GM19438 (cell line): ENCODE results near the gene METTL14.

Experiments
- ATAC-seq: cut with Tn5 transposase; IDR thresholded peaks from one replicate; pipeline ENCODE4 v1.9.1; 2021; ENCODE audit warnings: low read depth; ENCODE audit not compliant: unreplicated experiment

METTL14 gene

DNA sequence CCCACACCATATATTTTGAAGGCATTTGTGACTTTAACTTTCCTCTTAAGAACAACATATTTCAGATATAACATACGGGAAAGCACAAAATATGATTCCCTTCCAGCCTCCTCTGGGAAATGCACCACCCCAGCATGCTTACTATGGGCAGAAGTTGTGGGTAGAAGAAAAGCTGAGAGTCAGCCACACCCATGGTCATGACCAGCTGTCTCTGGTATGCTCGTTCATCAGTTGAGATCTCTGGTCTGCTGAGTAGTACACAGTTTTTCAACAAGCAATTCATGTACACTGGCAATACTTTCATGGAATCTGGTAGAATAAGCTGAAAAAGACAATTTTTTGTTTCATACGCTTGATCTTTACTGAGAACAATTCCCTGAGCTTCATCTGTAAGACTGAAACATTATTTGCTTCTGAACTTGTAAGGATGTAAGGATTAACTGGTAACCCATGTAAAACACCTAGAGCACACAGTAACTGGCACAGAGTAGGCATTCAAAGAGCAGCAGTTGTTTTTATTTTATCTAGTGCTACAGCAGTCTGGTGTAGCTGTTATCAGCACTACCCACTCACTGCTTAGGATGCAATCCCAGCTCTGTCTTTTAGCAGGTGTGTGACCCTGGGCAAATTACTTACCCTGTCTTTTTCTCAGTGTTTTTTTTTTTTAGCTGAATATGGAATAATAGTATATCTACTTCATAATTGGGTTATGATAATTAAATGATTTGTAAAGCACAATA is 47.6 kb downstream of the METTL14 start:
- no peak for ATAC-seq

DNA sequence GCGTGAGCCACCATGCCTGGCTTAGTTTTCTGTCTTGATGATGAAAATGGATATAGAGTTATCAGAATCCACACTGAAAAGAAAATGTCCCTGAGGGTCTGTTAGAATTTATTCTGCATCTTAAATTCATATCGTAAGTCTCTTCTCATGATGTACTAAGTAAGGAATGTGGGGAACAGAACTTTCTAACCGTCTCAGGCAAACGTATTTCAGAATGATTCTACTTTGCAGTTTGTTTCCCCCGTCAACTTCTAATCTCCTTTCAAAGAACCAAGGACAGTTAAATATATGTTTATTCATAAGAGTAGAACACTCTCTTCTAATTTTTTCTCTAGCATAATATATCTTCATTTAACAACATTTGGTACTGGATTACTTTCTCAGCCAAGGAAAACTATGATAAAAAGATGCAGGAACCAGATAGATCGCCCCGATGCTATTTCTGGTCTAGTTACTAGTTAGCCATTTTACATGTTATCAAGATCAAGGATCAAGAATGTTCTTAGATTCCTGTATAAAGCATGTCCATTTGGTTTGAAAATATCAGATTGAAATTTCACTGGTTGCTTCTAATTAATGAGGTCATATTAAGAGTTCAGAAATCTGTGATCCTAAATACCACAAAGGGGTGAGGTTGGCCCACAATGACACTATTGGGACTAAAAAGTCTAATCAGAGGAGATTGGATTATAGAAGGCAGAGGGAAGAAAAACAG is 49.5 kb downstream of the METTL14 start:
- ATAC-seq: no peak

DNA sequence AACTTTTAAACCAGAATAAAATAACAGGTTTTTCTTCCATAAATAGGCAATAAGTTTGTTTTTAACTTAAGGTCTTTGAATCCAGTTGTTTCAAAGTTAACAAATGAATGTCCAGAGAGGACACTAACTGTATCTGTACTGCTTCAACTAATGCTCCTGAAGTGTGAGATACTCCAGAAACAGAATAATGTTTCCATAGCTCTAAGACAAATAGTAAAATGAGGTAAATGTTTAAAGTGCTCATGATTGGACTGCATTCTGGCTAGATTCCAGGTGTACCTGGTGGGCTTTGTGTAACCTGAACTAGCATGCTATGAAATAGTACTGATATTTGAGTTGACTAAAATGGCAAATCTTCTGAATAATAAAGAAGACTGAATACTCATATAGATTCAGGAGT is 51.7 kb downstream of the METTL14 start:
- ATAC-seq: no peak

DNA sequence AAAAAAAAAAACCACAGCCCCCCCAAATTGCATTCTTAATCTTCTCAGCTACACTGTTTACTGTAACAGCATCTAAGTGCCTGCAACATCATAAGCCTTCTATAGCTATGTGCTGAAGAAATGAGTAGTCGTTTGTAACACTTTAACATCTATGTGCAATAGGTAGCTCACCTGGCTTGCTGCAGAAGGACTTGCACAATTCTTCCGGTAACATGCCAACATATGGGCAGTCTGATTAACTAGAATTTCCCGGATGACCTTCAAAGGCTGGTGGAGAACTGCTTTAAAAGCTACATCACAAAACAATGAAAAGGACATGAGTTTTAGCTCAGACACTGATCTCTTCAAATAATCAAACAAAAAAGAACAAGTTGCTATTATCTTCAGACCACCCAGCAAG is 52.9 kb downstream of the METTL14 start:
- no peak for ATAC-seq

DNA sequence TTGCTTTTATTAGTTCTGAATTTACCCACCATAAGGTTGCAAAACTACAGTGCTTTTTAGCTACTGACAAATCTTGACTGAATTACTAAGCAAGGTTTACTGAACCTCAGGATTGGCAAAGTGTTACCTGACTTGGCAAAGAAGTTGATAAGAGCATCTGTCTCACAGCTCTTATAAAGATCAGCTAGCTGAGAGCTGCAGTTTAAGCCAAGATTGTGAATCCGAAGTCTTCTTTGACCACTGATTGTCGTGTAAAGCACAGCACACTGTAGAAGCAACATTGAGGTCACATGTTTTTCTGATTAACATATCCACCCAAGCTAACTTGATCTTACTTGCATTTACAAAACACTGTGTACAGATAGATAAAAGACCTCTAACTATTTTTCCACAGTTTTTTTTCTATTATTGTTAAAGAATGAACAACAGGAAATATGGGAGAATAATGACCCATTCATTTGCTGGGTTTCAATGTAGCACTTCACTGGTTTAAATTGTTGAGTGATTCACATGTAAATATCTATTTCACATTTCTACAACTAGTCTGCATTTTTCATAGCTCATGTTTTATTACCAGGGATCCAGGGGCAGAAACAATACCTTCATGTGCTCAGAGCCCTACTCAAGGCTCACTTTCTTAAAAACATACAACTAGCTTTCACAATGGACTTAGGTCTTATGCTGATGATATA is 54.0 kb downstream of the METTL14 start:
- no peak for ATAC-seq

DNA sequence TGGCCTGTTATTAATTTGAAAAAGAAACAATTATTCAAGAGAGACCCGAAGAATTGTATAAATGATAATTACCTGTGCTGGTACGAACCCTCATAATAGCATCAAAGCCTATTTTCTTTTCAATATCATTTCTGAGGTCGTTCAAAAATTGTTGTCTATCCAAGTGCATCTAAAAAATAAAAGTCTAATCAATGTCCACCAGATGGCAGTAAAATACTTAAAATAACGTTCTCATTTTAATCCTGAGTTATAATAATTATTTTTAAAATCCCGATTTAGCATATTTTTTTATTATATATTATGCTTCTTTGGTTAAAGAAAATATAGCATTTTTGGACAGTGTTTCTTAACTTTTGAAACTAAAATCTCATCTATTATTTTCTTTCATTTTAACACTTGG is 55.7 kb downstream of the METTL14 start:
- no peak for ATAC-seq

DNA sequence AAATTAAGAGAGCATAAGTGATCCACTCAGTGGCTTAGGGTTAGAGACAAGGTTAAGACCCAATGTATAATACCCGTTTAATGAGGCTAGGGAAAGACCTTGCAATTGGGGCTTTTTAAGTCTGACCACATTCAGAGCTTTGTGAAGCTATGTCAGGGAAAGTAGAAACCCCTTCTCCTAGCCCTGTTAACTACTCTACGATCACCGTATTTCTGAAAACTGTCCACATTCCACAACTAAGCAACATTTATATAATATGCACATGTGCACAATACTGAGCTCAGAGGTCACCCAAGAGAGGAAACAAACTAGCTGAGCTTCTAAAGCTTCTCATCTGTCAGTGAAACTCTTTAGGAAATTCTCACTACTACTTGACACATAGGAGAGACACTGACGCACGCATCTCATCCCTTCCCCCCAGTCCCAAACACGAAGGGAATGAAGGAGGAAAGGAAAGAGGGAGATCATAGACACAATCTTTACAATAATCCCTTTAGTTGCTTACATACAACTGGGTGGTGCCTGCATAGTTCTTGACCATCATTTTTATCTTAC is 56.2 kb downstream of the METTL14 start:
- ATAC-seq: no peak

DNA sequence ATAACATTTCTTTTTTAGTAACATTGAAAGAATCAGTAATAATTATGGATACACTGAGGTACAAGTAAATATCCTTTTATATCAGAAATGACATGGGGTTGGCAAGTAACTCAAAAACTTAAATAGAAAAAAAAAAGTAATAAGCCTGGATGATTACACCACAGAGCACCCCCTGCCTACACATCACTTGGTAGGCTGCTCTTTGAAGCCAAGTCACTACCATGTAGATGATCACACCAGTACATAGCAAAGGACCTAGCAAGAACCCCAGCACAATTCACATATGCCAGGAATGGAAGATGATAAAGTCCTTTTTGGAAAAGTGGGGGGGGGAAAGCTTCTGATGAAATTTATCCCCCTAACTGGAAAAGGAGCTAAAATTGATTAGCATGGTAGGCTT is 56.9 kb downstream of the METTL14 start:
- no peak for ATAC-seq

DNA sequence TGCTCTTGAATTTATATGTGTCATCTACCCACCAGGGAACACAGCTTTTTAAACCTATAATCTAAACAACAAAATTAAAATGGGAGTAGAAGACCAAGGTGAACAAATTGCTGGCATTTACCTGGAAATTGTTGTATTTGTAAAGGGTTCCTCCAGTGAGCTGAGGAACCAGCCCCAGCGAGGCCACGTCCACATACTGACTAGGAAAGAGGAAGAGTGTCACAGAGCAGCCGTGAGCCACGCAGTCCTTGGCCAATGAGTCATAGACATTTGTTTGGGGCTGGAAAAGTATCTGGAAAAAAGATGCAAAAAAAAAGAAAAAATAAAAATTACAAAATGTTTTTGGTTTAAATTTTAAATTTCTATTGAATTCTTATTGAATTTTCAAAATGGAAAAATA is 58.7 kb downstream of the METTL14 start:
- no peak for ATAC-seq

DNA sequence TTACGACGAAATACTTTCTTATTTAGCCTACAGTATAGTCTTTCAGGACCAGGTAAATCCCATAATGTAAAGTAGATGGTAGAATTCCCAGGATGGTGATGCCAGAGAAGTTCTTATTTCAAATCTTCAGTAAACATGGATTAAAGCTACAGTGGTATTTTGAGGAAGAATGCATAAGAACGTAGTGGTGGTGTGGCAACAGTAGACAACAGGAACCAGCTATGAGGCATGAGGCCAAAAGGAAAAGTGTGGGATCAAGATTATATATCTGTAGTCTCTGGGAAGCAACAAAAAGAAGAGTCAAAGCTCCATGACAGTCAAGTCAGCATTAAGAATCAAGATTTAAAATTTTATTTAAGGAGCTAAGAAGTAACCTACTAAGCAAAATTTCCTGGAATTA is 60.2 kb downstream of the METTL14 start:
- ATAC-seq: no peak

DNA sequence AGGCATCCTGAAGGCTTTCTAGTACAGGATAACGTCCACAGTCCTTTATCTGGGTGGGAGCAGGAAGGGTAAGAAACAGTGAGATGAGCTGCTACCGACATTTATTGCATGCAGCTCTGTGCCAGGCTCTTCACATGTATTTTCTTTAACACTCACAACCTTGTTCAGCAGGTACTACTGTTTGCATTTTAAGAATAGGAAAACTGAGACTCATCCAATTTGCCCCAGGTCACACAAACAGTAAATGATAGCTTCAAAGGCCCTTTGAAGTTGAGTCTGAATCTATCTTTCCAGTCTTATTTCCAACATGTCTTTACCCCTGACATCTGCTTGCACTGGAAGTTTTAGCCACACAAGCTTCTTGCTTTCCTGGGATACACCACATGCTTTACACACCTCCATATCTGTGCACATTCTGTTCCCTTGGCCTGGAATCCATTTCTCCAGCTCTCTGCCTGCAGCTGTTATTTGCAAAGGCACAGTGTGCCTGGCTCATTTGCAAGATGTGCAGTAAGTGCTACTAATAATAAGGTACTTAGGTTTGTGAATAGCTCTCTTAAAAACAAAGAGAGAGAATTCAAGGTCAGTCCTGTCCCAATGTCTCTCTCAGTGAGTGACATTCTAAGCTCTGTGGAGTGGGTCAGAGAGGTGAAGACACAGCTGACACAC is 61.2 kb downstream of the METTL14 start:
- no peak for ATAC-seq

DNA sequence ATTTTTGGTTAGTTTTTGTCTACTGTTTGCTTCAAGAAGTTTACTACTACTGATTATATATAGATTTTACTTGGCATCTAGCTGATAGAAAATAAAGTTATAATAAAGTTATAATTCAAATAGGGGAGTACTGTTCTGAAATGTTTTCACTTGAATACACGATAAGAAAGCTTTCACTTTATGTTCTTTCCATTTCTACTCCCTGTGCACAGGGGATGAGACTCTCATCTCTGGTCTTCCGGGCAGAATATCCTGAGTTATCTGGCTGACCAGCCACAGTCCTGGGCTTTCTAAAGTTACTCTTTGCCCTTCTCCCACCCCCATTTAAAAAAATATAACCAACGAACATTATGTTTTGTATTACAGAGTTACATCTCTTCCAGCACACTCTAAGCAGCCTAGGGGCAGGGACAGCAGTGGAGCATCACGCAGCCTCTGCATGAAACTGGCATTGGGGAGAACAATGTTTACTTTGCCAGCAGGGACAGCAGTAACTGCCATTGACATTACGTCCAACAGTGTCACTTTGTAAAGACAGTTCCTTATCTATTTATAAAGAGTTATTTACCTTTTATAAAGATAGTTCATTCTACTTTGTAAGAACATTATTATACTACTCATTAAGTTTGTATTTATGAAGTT is 64.3 kb downstream of the METTL14 start:
- no peak for ATAC-seq

DNA sequence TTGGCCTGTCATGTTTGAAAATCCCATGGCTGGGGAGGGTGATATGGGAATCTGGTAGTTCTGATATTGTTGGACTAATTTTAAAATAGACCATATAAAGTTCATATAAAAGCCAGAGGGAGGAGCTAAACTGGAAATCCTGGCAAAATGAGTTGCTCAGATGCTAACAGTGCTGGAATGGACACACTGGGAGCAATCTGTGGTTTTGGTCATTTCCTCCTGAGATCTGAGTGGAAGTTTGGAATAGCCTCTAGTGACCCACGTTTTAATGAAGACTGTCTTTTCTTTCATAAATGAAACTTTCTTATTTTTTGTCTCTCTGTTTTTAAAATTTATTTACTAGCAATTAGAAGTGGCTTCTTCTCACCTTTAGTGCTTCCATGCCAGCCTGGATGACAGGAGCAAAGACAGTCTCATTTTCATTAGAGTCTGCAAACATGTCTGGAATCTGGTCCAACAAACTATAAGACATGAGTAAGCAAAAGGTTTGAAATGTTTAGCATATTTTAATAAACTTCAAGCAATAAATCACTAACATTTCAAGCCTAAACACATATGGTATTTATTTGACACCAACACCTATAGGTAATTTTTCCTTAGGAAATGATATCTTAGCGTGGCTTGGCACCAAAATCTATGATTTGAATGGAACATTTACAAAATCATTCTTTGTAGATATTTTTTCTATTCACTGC is 66.6 kb downstream of the METTL14 start:
- no peak for ATAC-seq

DNA sequence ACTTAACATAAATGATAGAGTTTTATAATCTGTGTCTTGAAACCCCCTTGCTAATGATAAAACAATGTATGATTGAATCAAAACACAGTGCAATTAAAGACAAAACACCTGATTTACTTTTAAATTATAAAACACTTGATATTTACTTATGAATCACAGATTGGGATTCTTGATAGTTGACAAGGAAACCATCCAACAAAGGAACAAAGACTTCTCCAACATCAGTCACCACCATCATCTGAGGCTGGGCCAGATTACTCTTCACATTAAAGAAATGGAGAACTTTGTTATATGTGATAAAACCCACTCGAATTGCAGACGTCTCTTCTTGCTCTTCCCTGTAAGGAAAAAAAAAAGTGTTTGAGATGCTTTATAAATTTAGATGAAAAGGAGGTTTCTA is 67.4 kb downstream of the METTL14 start:
- ATAC-seq: no peak

DNA sequence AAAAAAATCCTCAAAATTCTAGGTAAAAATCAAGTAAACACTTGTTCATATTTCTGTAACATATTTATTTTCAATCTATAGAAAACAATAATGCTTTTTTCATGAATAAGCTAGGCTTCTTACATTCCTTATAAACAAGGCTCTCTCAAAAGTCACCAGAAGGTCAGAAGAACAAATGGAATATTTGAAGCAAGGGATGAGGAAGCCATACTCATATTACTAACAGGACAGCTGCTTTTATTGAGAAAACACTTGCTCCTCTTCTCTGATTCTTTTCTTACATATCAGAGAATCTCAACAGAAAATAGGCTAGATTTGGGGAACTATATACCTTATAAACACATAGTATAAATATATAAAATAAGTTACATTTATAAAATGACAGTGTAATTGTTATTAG is 67.9 kb downstream of the METTL14 start:
- ATAC-seq: no peak

DNA sequence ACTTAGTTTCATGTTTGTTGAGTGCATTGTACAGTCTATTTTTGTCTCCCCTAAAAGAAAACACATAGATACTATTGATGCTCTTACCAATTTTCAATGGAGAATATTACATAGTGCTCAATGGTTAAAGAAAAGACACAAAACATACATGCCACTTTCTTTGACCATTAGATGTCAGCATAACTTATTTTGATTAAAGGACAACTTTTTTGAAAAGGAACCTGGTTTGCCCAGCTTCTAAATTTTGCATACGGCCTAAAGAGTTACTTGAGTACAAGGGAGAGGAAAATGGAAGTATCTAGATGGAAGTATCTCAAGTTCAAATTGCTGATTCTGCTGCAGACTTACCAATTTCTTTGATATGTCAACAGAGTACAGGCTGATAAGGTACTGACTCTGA is 68.5 kb downstream of the METTL14 start:
- ATAC-seq: no peak

DNA sequence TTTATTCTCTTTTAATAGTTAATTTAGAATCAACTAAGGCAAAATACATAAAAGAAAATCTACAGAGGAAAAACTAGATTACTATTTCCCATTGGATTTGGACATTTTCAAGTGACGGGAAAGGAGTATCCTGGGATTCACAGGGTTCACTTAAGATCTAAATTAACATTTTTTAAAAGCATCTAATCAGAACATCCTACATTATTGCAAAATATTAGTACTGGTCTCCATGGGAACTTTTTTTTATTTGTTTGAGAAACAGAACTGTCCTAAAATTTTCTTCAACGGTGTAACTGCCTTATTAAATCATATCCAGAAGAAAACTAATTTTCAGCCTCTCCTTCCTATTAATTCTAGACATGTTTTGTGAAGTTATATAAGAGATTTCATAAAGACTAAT is 69.7 kb downstream of the METTL14 start:
- ATAC-seq: no peak

DNA sequence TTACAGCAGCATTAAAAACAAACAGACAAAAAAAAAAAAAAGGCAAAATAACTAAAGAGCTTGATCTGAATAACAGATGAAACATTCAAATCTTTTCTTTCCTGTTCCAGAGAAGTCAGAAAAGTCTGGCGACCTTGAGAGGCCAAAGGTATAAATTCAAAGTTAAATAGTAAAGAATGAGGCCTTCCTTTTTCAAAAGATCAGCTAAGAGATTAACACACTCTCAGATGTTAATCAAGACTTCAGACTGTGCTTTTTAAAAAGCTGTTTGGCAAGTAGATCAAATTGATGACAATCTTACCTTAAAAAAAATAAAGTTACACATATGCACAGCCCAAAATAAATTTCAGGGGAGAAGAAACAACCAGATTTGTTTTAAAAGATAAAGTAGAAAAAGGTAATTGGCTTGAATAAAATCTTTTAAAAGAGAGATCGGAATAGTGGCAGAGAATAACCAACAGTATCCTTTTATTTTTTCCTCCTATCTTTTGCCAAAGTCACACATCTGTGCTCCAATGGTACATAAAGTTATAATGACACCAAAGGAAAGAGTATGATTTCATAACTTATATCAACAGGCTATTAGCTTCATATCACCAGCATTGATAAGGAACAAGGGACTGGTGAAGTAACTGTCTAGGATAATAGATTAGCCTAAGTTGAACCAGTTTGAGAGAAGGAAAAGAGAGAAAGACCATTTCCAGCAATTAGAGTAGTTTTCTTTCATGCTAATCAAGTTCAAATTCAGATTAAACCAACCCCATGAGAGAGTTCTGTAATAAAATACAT is 70.4 kb downstream of the METTL14 start:
- ATAC-seq: no peak

DNA sequence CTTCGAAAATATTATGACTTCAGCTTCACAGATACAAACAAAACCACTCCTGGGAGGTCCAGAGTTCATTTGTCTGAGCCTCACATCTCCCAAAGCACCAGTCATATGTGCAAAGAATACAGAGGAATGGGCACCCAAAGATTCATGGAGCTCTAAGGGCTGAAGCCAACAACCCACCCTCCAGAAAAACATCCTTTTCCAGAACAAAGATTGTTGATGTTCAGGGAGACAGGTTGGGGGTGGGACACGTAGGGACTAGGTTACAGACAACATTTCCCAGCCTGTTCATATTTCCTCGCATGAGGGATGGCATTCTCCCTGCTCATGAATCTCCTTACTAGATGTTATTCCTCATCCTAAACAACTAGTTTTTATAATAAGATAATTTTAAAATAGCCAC is 71.2 kb downstream of the METTL14 start:
- no peak for ATAC-seq
